Measurements from ENCODE around the gene OR1E2.

GRCh38 chr17:3415610-3416009, 18.0 kb downstream of the OR1E2 start:
- TF ChIP-seq CTCF (IDR thresholded peaks at IDR 0.05; ENCODE audit: low read depth, low read length, poor library complexity, severe bottlenecking) (no peak), EZH2phosphoT487 (IDR thresholded peaks at IDR 0.05; ENCODE audit: borderline replicate concordance, low read length) (no peak)
